Measurements from ENCODE around the gene GLP2R.

GRCh38 chr17:9878356-9878755 is 52.6 kb downstream of the GLP2R start:
- TF ChIP-seq CTCF (IDR thresholded peaks at IDR 0.05), result no peak
- TF ChIP-seq POLR2A (IDR thresholded peaks at IDR 0.05), result no peak

All from heart left ventricle (tissue), 13 donors.